SU-DHL-6 (cell line): ENCODE results near the gene SMAD6.

ENCODE experiments used
- H2AFZ ChIP-seq: fragments of 200-600 bp; sonication (generic); 2 replicates; pipeline ENCODE4 v1.6.1; 2014; ENCODE audit warnings: low read depth, mild to moderate bottlenecking, moderate library complexity, mixed read lengths, antibody characterized with exemption, low read length; ENCODE audit not compliant: severe bottlenecking
- H3F3A ChIP-seq: fragments of 200-600 bp; shearing (Covaris generic); 2 replicates; pipeline ENCODE4 v1.6.0; 2016; ENCODE audit warnings: antibody characterized with exemption, mild to moderate bottlenecking; ENCODE audit not compliant: insufficient read depth
- H3K27ac ChIP-seq: fragments of 200-600 bp; sonication (generic); 2 replicates; pipeline ENCODE4 v1.5.1; 2016; ENCODE audit warnings: low read depth, mild to moderate bottlenecking, low read length, moderate library complexity, mixed read lengths
- H3K27me3 ChIP-seq: fragments of 200-600 bp; sonication (generic), shearing (Covaris generic); 2 replicates; pipeline ENCODE4 v1.6.0; 2014; ENCODE audit warnings: mild to moderate bottlenecking, low read length
- H3K36me3 ChIP-seq: fragments of 200-600 bp; sonication (generic); 2 replicates; pipeline ENCODE4 v1.6.1; 2014; ENCODE audit warnings: mild to moderate bottlenecking, low read length, mixed read lengths
- H3K4me2 ChIP-seq: fragments of 300-600, 200-600 bp; shearing (Covaris generic), sonication (generic); 2 replicates; pipeline ENCODE4 v1.6.0; 2014; ENCODE audit warnings: low read length, low read depth, mild to moderate bottlenecking; ENCODE audit not compliant: poor library complexity, severe bottlenecking
- H3K4me3 ChIP-seq: fragments of 200-600 bp; sonication (generic); 2 replicates; pipeline ENCODE4 v1.5.1; 2014; ENCODE audit warnings: antibody characterized with exemption, low read length, mild to moderate bottlenecking, mixed read lengths; ENCODE audit not compliant: insufficient read depth, poor library complexity, severe bottlenecking
- H3K79me2 ChIP-seq: fragments of 200-600 bp; sonication (generic); 2 replicates; pipeline ENCODE4 v1.6.1; 2014; ENCODE audit warnings: mild to moderate bottlenecking, low read length, moderate library complexity; ENCODE audit not compliant: insufficient read depth
- H3K9ac ChIP-seq: fragments of 200-600 bp; sonication (generic); 2 replicates; pipeline ENCODE4 v1.7.0; 2014; ENCODE audit warnings: mild to moderate bottlenecking, low read length
- H3K9me2 ChIP-seq: fragments of 200-600 bp; sonication (generic); replicated peaks from 2 replicates; pipeline ENCODE4 v1.6.1; 2014; ENCODE audit warnings: low read length; ENCODE audit not compliant: insufficient read depth
- H3K9me3 ChIP-seq: fragments of 200-600 bp; sonication (generic); 2 replicates; pipeline ENCODE4 v1.6.1; 2014; ENCODE audit warnings: low read length, mixed read lengths; ENCODE audit not compliant: insufficient read depth
- H4K20me1 ChIP-seq: fragments of 200-600 bp; sonication (generic); 2 replicates; pipeline ENCODE4 v1.6.1; 2014; ENCODE audit warnings: low read depth, mild to moderate bottlenecking, antibody characterized with exemption, low read length, moderate library complexity, mixed read lengths
- EZH2phosphoT487 ChIP-seq: fragments of 200-600 bp; sonication (generic), shearing (Covaris generic); conservative IDR thresholded peaks from 2 replicates; pipeline ENCODE4 v1.6.1; 2018; ENCODE audit warnings: mild to moderate bottlenecking, antibody characterized with exemption, low read length, moderate library complexity, mixed read lengths
- TF ChIP-seq, protein P1 (sequence below): fragments of 200-600 bp; sonication (generic); IDR thresholded peaks from one replicate; pipeline ENCODE4 v1.5.1; 2017; ENCODE audit warnings: antibody characterized with exemption, mild to moderate bottlenecking, low read length, moderate library complexity; ENCODE audit not compliant: insufficient read depth, poor library complexity, severe bottlenecking

Gene SMAD6

DNA sequence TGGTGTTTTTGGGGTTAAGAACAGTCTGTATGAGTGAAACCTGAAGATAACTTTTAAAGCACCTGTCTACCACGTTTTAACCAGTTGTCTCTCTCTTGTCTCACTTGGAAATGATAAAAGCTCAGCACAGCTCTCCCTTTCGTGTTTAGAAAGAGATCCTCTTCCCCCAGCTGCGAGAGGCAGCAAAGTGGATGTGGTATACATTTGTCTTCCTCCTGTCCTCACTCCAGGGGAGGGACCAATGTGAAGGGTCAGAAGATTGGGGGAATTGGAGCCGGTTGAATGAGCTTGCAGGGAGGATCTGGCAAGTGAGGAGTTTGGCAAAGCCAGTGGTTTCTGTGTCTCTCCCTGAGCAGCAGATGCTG lies 14.6 kb downstream of the SMAD6 start:
- Histone ChIP-seq H3K27me3 (no peaks in the 10 kb centered on the region), H3K27ac (no peak overlapping the region), H3K36me3 (no peaks in the 10 kb centered on the region), H3K9me2 (no peaks in the 10 kb centered on the region), H3F3A (no peaks in the 10 kb centered on the region), H3K4me3 (no peak overlapping the region), H3K9me3 (no peaks in the 10 kb centered on the region), H3K9ac (no peak overlapping the region), H3K79me2 (no peaks in the 10 kb centered on the region), H3K4me2 (no peak overlapping the region), H2AFZ (no peak overlapping the region), H4K20me1 (no peaks in the 10 kb centered on the region)
- TF ChIP-seq, protein P1, sequence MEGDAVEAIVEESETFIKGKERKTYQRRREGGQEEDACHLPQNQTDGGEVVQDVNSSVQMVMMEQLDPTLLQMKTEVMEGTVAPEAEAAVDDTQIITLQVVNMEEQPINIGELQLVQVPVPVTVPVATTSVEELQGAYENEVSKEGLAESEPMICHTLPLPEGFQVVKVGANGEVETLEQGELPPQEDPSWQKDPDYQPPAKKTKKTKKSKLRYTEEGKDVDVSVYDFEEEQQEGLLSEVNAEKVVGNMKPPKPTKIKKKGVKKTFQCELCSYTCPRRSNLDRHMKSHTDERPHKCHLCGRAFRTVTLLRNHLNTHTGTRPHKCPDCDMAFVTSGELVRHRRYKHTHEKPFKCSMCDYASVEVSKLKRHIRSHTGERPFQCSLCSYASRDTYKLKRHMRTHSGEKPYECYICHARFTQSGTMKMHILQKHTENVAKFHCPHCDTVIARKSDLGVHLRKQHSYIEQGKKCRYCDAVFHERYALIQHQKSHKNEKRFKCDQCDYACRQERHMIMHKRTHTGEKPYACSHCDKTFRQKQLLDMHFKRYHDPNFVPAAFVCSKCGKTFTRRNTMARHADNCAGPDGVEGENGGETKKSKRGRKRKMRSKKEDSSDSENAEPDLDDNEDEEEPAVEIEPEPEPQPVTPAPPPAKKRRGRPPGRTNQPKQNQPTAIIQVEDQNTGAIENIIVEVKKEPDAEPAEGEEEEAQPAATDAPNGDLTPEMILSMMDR = no peak
- no peak for TF ChIP-seq EZH2phosphoT487

DNA sequence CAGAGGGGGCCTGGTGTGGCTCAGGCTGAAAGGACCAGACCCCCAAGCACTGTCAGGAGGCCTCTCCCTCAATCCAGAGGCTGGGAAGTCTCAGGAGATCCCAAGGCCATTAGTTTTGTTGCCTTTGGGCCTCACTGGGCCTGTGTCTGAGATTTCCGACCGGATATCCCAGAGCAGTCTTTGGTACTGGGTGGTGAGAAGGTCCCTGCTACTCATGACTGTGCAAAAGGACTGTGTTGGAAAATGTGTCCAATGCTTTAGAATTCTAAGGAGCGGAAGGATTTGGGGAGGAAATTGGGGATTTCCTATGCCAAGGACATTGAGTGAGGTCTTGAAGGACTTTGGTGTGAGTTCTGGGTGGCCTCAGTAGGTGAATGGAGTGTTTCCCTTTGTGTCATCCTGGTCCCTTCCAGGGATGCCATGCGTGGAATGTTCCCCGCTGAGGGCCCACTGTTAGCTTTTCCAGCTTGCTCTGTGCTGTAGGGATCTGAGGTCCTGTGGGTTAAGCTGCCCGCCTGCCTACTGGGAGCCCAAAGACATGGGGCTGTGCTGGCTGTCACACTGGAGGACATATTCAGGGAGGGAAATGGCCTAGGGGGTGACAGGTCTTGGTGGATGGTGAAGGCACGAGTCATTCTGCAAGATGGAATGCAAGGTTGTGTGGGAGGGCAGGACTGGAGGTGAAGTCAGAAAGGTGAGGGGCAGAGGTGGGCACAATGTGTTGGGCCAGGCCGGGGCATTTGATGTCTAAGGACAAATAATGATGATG lies 16.4 kb downstream of the SMAD6 start:
- no peaks in the 10 kb centered on the region for H3F3A ChIP-seq
- H3K9ac ChIP-seq = no peak overlapping the region
- no peaks in the 10 kb centered on the region for H3K9me3 ChIP-seq
- no peaks in the 10 kb centered on the region for H3K27me3 ChIP-seq
- H3K4me2 ChIP-seq = no peak overlapping the region
- no peaks in the 10 kb centered on the region for H3K36me3 ChIP-seq
- no peak overlapping the region for H3K4me3 ChIP-seq
- H3K27ac ChIP-seq = no peak overlapping the region
- H3K9me2 ChIP-seq = no peaks in the 10 kb centered on the region
- H3K79me2 ChIP-seq = no peaks in the 10 kb centered on the region
- H4K20me1 ChIP-seq = no peaks in the 10 kb centered on the region
- no peak overlapping the region for H2AFZ ChIP-seq
- no peak for TF ChIP-seq EZH2phosphoT487
- TF ChIP-seq, protein P1 = no peak

- no peak overlapping the region for H3K9ac ChIP-seq
- no peaks in the 10 kb centered on the region for H3K36me3 ChIP-seq
- no peaks in the 10 kb centered on the region for H3K27me3 ChIP-seq
- TF ChIP-seq, protein P1 = no peak
- TF ChIP-seq EZH2phosphoT487 = no peak
- H3K27ac ChIP-seq = no peak overlapping the region
- no peaks in the 10 kb centered on the region for H4K20me1 ChIP-seq
- H2AFZ ChIP-seq = no peak overlapping the region
- no peaks in the 10 kb centered on the region for H3K79me2 ChIP-seq
- no peaks in the 10 kb centered on the region for H3K9me2 ChIP-seq
- H3K4me3 ChIP-seq = no peak overlapping the region
- H3F3A ChIP-seq = no peaks in the 10 kb centered on the region
- H3K9me3 ChIP-seq = no peaks in the 10 kb centered on the region
- H3K4me2 ChIP-seq = no peak overlapping the region
These were observed 17.4 kb downstream of the SMAD6 start for GRCh38 chr15:66719471-66719870.
